HG03039 (cell line): ENCODE measurements around the gene LMF1.

Experiments used
- ATAC-seq: cut with Tn5 transposase; IDR thresholded peaks from one replicate; pipeline ENCODE4 v1.9.1; 2021; ENCODE audit warnings: mild to moderate bottlenecking, moderate library complexity; ENCODE audit not compliant: unreplicated experiment

Gene LMF1

DNA sequence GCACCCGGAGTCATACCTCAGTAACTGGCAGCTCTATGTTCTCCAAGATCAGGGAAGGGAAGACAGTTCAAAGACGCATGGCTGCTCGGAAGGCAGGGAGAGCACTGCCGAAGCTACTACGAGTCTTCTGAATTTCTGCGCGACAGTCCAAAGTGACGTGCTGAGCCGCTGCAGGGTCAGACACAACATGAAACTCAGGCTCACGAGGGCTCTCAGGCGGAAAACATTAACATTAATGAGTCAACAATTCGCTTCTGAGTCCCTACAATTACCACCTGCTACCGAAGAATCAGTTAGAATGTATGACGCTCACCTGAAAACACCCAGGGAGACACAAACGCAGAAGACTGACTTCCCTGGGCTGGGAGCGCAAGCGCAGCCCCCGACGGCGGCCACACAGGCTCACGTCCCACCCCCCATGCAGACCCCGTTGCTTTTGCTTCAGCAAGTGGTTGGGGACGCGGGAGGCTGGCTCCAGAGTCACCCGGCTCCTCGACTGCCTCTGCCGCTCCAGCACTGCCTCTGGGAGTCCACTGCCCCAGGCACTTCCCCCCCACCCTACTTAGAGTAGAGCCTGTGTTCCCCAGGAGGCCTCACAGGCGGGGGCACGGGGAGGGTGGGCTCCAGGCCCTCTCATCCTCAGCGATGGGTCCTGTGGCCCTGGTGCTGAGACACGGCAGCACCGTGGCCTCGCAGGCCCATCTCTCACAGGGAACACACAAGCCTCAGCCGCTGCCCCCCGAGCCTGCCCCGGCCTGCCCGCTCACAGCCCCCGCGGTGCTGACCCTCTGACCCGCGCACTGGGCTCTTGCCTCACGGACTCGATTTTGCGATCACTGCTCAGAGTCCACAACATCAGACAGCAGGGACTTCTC is 38.9 kb downstream of the LMF1 start:
- ATAC-seq, result no peak

DNA sequence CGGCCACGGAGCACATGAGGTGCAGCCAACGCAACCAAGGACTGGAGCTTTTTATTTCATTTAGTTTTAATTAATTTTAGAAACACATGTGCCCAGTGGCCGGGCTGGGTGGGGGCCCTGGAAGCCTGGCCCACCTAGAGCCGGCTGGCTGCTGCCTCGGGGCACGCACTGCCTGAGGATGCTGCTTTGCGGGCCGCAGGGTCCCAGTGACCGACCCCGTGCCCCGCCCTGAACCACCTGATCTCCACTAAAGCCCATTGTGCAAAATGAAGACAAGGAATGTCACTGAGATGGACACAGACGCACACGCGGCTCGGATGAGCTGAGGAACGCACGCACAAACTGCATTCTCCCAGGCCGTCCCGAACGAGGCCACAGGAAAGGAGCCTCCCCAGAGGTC is 39.6 kb downstream of the LMF1 start:
- ATAC-seq, result no peak

DNA sequence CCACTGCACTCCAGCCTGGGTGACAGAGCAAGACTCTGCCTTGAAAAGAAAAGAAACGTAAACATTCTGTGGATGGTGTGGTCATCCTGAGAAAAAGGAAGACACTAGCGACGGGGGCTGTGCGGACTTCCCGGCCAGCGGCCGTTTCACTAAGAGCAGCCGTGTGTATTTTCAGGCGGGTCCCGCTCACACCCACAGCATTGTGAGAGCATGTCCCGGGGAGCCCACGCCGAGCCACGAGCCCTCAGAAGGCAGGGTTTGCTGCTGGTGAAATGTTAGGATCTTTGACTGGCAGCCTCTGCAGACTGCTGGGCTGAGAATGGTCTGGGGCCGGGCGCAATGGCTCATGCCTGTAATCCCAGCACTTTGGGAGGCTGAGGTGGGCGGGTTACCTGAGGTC is 40.3 kb downstream of the LMF1 start:
- ATAC-seq, result no peak

DNA sequence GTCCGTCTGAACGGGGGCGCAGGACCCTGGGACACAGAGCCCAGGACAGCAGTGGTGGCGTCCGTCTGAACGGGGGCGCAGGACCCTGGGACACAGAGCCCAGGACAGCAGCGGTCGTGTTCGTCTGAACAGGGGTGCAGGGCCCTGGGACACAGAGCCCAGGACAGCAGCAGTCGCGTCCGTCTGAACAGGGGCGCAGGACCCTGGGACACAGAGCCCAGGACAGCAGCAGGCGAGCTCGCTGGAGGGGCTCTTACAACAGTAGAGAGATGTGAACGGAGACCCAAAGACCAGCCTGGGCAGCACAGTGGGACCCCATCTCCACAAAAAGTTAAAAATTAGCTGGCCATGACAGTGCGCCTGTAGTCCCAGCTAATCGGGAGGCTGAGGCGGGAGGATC is 40.7 kb downstream of the LMF1 start:
- ATAC-seq, result no peak

DNA sequence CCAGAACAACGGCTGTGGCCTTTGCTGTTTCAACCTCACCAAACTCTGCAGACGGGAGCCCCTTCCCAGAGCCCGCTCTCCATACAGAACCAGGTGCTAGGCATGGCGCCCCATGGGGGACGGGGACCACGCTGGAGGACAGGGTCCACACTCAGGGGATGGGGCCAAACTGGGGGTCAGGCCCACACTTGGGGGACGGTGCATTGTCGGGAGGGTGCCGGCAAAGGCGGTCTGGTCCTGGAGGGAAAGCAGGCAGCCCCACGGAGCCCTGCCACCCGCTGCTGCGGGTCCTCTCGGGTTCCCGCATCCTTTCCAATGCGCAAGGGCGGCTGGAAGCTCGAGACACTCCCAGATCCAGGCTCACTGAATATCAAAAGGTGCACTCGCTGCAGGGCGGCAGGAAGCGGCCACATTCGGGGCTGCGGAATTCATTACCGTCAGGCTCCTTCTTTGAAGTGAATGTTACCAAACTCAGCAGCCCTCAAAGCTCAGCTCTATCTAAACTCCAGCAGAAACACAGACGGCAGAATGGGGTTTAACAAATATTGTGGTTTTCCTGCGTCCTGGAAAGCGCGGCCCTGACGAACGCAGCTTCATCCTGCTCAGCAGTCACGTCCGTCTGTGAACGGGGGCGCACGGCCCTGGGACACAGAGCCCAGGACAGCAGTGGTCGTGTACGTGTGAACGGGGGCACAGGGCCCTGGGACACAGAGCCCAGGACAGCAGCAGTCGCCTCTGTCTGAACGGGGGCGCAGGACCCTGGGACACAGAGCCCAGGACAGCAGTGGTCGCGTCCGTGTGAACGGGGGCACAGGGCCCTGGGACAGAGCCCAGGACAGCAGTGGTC is 41.3 kb downstream of the LMF1 start:
- no peak for ATAC-seq

DNA sequence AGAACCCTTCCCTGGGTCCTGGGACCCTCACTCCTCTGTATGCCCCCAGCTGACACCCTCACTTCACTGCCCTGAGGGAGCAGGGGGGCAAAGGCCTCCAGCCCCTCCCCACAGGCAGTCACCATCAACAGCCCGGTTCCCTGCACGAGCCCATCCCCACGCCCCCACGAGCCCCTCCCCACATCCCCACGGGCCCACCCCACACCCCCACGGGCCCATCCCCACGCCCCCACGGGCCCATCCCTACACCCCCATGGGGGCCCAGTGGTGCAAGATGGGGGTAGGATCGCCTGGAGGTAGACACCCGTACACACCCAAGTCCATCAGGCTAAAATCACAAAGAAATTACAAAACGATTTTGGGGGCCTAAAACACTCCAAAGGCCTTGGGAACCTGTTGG is 42.3 kb downstream of the LMF1 start:
- no peak for ATAC-seq

DNA sequence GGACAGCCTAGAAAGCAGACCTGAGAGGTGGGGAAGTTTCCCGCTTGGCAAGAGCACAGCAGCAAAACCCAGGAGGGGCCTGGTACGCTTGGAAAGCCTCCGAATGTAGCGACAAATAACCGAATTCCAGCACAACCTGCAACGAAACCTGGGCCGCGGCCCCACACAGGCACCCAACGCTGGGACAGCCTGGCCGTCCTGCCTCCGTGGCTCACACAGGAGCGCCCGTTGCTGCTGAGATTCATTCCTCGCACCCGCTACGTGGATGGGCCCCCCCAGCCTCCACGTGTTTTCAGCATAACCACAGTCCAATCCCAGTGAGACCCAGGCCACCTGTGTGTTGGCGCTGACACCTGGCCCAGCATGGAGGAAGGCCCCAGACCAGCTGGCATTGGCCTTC is 42.9 kb downstream of the LMF1 start:
- ATAC-seq, result no peak

DNA sequence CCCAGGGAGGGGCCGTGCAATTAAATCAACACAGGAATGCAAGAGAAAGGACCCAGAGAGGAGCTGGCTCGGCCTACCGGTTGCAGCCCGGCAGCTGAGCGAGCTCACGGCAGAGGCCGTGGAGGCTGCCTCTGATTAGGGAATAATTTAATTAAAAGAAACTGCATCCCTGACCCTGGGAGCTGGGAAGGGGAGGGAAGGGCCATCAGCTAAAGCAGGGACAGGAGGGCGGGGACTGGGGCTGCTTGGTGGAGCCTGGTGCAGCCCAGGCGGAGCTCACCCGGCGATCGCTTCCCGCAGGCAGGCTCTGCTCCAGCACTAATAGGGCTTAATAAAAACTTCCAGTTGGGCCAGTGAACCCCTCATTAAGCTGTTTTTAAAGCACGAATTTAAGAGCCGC is 43.4 kb downstream of the LMF1 start:
- no peak for ATAC-seq

DNA sequence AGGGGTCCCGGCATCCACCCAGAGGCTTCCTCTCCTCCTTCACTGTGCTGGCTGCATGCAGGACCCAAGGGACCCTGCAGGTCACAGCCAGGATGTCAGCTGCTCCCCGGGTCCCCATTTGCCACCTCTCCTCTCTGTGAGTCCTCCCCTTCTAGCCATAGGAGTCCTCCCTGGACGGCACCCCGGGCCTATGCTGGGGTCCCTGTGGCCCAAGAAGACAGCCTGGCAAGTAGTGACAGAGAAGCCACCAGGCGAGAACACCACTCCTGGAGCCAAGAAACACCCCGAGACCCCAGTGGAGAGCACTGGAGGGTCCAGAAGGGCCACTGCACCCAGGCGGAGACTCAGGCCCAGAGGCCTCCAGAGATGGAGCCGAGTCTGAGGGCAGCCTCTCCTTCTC is 44.1 kb downstream of the LMF1 start:
- no peak for ATAC-seq

DNA sequence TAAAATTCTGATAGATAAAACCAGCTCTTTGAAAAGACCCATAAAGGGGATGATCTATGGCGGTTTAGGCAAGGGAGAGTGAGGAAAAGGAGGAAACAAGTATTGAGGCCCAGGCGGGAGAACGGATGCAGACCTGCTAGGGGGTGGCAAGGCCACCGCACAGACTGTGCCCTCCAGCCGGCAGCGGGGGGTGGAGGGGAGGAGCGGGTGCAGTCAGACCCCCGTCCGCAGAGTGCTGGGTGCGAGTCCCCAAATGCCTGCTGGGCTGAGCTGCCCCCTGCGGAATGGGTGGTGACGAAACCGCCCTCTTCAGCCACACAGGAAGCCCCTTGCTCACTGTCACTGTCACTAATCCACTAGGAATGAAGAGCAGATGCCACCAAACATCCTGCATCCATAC is 46.0 kb downstream of the LMF1 start:
- no peak for ATAC-seq

DNA sequence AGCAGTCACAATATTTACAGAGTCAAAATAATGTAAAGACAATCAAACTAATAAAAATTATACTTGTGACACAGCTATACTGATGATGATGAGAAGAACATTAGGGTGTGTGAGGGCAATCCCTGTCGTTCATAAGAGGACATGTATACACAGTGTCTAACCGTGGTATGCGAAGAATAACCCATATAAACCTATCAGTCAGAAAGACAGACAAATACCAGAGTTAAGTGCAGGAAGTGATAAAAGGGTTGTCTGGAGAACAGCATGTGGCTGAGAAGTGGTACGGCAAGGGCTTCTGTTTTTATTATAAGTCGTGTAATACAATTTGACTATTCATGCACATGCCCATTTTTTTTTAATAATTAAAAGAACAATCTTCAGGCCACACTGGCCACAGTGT is 46.7 kb downstream of the LMF1 start:
- no peak for ATAC-seq

DNA sequence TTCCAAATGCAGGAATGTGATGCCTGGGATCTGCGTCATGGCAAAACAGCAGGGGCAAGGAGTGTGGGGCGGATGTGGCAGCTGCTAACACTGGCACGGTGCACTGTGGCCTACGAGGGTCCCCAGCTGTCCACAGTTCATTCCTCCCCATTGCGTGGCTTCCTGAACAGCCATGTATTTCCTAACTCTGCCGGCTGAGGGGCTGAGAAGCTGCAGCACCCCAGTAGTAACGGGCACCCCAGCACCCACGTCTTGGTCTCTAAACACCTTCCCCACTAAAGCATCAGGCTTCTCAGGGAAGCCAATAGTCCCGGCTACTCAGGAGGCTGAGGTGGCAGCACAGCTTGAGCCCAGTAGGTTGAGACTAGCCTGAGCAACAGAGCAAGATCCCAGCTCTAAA is 47.6 kb downstream of the LMF1 start:
- no peak for ATAC-seq

DNA sequence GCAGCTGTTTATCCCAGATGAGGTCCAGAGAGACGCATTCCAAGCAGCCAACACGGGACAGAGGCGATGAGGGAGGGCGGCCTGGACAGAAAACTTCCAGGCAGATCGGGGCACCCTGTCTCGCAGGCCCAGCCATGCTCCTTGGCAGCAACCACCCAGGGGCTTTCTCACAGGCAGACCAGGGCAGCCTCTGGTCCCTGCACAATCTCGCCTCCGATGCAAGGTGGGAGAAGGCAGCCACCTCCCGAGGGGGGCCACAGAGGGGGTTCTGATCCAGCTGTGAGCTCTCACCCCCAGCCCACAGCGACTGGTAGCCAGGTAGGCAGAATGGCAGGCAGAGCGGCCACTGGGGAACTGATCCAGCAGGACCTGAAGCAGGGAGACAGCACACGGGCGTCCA is 48.7 kb downstream of the LMF1 start:
- ATAC-seq, result no peak

DNA sequence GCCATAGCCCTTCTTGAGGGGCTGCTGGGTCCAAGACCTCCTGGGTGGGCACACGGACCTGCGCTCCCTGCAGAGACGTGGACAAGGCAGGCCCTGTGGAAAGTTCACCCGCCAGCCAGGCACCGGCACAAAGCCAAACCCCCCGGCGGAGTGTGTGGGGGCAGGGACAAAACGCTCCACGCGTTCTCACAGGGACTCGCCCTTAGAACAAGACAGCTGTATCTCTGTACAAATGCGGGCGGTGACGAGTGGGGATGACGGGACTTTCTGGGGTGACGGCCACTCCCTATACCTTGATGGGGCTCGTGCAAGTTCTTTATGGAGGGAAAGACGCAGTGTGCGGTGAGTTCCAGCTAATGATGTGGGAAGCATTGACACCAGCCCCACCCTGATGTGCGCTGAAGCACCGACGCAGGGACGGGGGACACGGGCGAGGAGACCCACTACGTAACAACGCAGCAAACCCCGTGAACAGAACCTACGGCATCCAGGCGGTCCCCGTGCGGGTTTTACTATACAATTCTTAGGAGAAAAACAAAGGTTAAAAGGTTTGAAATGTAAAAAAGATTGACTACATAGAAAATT is 49.4 kb downstream of the LMF1 start:
- ATAC-seq, result no peak

DNA sequence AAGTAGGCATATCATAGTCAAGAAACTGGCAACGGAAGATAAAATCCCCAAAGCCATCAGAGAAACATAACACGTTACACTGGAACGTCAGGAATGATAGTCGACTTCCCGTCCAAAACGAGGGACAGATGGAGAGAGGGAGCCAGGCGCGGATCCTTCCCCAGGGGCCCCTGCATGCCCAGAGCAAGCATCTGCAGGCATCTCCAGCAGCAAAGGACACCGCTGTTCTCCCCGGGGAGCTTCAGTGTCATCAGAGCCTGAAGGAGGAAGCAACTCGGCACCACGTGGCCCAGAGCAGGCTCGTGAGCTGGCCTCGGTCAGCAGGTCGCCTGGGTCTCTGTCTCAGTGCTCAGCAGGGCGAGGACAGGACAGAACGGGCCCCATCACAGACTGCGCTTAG is 50.1 kb downstream of the LMF1 start:
- ATAC-seq, result no peak

DNA sequence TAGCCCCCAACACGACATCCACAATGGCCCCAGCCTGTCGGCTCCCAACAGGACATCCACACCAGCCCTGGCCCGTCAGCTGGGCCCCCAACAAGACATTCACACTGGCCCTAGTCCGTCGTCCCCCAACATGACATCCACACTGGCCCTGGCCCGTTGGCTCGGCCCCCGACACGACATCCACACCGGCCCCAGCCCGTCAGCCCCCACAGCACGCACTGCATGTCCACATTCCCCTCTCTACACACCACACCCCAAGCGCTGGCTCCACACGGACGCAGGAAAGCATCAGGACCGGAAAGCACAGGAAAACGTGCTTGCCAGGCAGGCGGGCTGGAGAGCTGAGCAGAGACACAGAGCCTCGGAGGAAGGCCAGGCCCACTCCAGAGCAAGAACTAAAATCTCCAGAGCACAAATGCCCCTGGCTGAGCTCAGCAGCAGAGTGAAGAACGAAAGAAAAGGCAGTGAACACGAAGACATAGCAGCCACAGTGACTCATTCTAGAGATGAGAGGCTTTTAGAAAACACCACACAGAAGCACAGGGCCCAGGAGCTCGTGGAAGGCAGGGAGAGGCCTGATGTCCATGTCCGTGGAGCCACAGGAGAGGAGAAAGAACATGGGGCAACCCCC is 50.6 kb downstream of the LMF1 start:
- ATAC-seq, result no peak

DNA sequence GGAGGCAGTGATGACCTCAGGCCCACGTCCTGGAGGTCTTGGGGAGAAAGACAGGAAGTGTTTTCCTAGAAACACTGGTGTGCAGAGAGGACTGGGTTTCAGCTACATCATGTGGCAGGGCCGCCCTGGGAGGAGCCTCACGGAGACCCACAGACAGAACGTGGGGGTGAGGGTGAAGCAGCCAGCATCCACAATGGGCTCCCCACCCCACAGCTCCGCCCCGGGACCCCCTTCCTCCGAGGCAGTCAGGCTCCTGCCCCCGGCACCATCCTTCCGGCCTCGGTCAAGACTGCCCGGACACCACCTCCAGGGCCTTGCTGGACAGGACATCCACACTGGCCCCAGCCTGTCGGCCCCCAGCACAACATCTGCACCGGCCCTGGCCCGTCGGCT is 51.1 kb downstream of the LMF1 start:
- ATAC-seq, result no peak

DNA sequence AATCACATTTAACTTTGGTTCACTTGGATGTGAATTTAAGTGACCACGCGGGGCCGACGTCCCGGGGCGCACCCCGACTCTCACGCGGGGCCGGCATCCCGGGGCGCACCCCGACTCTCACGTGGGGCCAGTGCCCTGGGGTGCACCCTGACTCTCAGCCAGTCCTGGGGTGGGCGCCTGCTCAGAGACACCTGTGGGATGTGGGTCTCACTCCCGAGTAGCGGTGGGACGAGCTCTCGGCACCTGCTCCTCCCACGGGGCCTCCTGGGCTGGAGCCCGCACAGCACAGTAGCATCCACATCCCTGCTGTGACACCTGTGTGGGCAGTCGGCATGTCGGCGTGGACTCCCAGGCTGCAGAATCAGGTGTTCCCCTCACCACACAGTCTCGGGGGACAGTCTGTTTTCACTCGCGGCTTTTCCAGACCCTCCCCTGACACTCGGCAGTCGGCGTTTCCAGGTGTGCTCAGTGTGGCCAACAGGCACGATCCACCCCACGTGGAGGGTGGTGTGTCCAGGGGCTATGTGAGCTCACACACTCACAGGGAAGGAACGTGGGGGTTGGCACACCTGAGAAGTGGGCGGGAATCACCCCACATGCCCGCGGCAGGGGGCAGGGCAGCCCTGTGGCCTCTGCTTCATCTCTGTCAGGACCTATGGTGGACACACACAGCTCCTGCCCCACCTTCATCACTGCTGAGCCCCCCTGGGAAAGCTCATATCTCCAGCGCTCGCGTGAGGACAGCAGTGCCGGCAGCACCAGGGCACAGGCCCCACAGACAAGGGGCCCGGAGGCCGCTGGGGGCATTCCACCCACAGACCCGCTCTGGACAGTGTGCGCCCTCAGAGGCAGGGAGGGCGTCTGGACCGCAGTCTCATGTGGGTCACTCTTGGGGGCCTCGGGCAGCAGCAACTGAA is 51.8 kb downstream of the LMF1 start:
- ATAC-seq, result no peak

DNA sequence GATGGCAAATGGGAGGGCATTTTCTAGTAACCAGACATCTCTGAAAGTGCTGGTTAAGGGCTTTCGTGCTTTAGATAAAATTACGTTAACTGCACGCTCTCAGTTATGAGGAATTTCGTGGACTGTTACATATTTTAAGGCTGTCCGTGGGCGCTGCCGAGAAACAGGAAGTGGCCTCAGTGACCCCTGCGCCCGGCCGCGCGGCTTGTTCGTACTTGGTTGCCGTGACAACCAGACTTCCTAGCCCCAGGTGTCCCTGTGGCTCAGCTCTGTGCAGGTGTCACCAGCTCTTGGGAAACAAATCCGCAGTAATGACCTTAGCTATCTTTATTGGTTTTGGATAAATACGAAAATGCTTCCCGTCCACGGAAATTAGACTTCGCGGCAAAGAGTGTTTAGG is 52.7 kb downstream of the LMF1 start:
- ATAC-seq, result no peak

DNA sequence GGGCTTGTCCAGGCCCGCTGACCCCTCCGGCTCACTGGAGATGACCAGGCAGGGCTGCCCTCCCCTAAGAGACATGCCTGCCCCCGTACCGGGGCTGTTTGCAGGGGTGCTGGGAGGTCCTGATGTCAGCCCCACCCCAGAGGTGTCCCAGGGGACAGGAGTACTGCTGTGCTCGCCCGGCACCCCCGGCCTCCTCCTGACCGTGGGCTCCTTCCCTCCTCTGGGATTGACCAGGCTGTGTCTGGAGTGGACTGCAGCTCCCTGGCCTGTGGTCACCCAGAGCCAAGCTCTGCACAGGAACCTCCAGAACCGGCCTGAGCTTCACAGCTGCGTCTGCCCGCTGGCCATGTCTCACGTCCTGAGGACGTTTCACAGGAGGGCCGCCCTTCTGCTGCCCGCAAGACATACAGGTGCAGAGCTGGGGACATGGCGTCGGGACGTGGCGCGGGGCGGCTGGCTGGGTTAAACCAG is 53.2 kb downstream of the LMF1 start:
- no peak for ATAC-seq
